Skin of body (tissue), 2 donors: ENCODE results near the gene POC1A. TPM values are rescaled to one million over a fixed set of nuclear protein-coding genes. Genes with fewer than 3 reads are reported as not detected.
"Not testable (repeated sequence)": the region's sequence is repeated elsewhere in the genome, so short reads cannot be mapped to it uniquely, and the experiment has no call there.

Source experiments
- DNase-seq: peaks from one replicate; lab custom pipeline; 2025; lab: John Stamatoyannopoulos, UW
- total RNA-seq: library from RNA; depleted of rRNA; stranded (reverse); fragments of >200 nt; gene quantifications from one replicate; pipeline ENCODE4 v1.2.3, GENCODE V29; 2014

POC1A gene
- total RNA-seq, 1 donor from 2014 or later = 4.6 TPM

DNA sequence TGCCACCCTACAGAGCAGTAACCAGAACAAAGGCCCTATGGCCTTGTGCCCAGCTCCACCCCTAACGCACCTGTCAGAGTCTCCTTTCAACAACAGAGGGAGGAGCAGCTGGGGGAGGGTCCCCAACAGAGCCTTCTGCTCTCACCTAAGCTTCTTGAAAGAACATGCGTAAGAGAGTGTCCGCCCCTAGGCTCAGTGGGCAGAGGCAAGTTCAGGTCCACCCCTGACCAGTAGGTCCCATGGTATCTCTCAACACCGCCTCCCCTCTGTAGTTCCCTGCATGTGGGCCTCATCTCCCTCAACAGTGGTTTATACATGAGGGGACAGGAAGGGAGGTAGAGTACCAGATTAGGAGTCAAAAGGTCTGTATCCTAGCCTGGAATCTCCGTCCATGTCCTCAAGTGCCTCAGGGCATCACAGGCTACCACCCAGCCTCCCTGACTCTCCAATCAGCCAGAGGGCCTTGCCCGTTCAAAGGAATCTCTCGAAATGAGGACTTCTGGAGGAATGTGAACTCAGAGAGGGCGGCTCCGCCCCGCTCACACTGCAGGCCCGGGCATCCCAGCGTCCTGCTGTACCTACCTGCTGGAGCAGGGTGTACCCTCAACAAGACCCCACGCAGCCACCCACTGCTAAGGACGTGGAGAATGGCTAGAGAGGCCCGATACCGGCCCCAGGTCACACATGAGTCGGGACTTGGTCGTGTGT, 680 bp downstream of the POC1A start:
- DNase-seq = no peak

DNA sequence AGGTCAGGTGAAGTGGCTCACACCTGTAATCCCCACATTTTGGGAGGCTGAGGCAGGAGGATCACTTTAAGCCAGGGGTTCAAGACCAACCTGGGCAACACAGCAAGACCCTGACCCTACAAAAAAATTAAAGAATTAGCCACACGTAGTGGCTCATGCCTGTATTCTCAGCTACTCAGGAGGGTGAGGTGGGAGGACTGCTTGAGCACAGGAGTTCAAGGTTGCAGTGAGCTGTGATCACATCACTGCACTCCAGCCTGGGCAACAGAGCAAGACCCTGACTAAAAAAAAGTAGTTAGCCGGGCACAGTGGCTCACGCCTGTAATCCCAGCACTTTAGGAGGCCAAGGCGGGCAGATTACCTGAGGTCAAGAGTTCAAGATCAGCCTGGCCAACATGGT, 2.2 kb downstream of the POC1A start:
- not testable (repeated sequence) for DNase-seq

DNA sequence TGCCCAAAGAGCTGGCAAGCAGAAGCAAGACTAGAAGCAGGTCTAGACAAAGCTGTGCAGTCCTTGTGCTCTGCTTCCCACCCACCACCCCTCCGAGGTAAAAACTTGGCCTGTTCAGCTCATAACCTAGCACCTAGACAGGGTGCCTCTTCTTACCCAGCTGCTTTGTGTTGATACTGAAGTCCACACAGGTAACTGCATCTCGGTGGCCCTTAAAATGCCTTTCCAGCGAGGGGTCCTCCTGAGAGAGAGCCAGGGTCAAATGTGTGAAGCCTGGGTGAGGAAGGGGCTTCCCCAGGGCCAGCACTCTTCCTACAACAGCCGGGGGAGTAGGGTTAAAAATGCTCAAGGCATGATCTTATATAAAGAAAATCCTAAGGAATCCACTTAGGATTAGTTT, 3.4 kb downstream of the POC1A start:
- DNase-seq = no peak

DNA sequence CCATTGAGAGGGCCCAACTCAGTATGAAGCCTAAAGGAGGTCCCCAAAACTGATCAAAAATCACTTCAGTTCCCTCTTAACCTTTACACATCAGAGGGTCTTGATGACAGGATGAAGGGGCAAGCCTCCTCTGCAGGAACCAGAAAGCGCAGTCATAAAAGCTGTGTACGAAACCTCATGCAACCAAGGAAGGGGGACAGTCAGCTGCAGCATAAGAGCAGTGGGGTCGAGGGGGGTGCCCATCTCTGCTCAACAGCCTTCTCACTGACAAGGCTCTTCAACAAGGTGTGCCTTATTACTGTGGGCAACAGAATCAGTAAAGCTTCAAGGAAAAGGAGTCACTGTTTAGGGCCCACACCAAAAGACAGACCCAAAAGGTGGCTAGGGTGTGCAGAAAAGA, 3.9 kb downstream of the POC1A start:
- no peak for DNase-seq

DNA sequence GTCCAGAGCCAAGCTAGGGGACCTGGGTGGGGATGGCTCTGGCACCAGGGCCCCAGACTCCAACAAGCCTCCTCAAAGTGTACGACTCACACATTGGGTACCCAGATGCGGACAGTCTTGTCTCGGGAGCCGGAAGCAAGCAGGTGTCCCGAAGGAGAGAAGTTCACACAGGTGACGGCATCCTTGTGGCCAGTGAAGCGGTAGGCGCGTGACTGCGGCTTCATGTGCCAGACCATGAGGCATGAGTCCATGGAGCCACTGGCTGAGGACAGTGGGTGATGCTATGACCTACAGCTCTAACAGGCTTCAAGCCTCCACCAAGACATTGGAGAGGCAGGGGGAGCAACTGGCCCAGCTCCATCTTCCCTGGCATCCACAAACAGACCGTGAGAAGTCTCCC, 4.5 kb downstream of the POC1A start:
- no peak for DNase-seq

DNA sequence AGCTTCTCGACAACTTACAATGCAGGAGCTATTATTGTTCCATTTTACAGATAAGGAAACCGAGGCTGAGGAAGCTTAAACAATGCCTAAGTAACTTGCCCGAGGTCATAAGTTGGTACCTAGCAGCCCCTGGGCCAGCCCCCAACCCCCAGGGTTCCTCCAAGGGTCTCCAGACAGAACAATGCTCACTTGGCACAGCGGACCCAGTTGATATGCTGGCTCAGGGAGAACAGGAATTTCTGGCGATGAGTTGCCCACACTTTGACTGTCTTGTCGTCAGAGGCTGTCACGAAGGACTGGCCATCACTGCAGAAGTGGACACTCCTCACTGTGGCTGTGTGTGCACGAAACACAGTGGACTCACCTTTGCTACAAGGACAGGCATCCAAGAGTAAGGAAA, 5.2 kb downstream of the POC1A start:
- no peak for DNase-seq

DNA sequence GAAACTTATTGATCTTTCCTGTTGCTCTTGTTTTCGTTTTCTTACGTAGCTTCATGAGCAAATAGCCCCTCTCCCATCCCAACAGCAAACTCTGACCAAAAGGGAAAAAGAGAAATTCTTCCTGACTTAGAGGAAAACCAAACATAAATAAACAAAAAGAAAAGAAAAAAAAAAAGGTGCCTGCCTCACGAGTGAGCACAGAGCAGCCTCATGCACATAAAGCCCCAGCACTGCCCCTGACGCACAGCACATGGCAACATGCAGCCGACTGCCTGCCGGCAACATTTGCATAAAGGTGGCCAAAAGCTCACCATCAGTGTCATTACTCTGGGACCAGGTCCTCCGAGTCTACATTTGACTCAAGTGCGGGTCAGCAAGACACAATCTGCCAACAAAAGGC, 6.4 kb downstream of the POC1A start:
- DNase-seq = no peak

DNA sequence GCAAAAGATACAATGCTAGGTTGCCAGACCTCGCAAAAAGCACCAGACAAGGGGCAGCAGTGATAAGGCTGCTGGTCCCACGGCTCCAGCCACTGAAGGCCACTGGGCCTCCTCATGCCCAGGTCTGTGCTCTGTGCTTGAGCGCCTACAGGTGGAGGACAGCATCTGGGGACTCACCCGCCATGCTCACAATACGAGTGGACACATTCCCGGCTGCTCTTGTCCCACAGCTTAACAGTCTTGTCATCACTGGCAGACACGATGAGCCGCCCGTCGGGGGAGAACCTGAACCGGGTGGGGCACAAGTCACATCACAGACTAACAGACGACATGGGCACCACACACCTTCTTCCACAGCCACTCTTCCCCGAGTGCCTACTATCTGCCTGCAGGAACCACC, 7.4 kb downstream of the POC1A start:
- DNase-seq = no peak

DNA sequence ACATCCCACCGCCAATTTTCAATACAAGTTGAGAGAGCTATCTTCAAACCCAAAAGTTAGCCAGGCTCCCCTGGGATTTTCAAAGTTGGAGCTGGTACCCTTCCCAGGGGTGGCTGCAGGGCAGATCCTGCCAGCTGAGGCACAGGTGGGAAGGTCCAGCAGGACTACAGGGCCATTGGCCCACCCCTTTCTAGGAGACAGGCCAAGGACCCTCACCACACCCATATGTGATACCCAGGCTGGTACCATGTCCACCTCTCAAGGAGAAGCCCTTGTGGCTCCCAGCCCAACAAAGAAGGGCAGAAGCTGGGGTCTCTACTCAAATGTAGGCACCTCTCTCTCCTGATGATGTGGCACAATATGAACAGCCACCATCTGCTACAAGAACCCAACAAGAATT, 8.0 kb downstream of the POC1A start:
- no peak for DNase-seq

DNA sequence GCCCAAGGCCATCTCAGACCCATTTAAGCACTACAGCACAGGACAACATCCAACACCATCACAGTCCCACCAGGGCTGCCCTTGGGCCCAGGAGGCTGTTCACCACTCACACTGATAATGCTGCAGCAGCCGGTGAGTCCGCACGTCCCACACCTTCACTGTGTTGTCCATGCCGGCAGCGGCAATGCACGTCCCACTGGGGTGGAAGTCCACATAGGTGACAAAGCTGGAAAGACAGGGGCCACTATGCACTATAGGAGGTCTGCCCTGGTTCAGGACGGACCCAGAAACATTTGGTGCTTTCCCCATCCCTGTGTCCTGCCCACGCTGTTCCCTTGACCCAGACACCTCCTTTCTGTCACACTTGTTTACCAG, 8.5 kb downstream of the POC1A start:
- DNase-seq = no peak

DNA sequence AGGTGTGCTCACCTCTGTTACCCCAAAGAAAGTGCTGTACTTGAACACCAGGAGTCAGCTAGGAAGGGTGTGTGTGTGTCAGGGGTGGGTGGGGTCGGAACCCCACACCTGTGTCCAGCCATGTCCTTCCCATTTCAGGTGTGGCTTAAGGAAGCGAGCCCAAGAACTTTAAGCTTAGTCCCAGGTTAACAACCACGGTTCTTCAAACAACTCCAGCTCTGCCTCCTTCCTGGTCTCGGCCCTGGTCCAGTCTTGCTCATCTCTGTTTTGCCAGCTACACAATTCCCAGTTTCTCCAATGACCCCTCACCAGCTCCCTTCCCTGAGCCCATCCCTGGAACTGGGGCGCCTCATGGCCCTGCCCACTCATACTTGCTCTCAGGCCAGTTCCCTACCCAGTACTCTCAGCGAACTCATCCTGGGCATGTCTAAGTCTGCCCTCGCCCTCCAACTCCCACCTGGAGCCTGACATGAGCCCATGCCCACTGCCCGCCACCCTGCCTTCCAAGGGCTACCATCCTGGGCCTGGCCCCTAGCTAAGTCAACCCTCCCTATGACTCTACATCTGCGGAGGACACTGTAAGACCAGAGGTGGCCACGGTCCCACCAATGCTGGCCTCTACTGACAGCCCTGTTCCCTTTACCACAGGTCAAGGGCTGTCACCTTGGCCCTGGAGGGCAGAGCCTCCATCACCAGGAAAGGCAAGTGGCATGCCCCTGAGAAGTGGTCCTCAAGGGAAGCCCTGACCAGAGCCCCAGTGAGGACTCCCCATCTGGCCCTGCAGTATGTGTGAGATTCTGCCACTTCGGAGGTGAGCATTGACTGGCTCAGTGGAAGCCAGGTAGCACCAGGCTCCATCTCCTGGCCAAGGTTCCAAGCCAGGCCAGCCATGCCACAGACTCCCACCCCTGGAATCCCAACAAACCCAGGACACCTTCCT, 9.2 kb downstream of the POC1A start:
- DNase-seq = no peak

DNA sequence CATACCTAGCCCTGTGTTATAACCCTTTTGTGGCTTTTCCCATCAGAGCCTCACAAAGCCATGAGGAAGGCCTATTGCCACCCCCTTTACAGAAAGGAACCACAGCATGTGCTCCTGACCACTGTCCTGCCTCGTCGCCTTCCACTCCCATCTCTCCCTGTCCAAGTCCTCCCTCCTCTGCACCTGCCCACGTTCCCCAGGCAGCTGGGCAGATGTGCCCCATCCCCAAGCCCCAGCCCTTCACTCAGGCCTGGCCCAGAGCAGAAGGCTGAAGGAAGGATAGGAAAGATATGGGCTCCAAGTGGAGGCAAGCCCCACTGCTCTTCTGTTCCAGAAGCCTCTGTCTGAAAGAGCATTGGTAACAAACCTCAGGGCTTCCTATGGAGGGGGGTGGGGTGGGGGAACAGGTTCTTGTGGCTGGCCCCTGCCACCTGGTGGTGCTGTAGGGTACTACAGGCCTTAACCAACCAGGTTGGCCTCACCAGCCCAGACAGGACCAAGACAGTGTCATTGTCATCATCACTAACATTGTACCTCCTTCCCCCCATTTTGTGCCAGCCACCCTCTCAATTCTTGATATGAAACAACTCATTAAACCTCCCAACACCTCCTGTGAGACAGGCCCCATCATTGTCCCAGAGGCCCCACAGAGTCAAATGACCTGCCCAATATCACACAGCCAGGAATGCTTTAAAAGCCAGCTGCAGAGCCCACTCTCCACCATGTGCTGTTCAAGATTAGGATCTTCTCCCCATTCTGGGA, 10.0 kb downstream of the POC1A start:
- peak; percentile 49 for DNase-seq

DNA sequence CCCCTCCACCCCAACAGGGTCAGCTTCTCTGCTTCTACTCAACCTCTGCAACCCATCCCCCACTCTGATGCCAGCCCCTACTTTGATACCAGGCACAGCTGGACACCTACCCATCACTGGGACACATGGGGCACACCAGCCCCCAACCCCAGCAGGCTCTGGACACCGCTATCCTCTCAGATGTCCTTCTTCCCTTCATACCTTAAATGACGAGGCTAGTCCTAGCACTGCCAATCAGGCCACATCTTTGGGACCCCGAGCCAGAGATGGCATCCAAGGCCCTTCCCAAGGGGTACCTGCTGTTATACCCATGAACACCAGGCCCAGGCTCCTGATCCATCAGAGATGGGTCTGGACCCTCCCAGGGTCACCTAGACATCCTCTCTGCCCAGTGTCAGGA, 10.6 kb downstream of the POC1A start:
- DNase-seq = no peak

DNA sequence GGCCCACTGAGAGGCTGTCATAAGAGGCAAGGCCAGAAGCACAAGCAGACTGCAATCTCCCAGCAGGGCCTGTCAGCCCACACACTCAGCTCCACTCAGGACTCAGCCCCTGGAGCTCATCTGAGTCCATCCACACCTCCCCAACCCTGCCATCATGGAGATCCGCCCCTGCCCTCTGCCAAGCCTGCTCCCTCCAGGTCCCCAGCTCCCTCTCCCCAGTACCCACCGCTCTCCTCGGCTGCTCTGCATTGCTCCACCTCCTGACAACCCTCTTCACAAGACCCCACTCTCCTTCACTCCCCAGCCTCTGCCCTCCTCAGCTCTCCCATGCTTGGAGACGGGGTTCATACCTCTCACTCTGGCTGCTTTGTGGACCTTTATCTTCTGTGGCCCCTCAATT, 11.1 kb downstream of the POC1A start:
- DNase-seq = no peak

DNA sequence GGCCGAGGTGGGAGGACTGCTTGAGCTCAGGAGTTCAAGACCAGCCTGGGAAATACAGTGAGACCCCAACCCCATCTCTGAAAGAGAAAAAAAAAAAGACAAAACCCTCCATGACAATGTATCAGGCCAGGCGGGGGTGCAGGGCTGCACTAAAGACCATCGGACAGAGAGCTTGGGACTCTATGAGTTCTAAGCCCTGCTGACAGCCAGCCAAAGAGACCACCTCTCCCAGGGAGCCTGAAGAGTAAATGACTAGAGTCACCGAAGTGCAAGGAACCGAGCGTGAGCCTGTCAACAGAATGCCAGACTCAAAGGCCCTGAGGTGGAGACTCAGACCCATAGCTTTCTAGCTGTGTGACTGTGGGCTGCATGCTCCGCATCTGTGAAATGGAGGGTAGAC, 12.5 kb downstream of the POC1A start:
- no peak for DNase-seq

DNA sequence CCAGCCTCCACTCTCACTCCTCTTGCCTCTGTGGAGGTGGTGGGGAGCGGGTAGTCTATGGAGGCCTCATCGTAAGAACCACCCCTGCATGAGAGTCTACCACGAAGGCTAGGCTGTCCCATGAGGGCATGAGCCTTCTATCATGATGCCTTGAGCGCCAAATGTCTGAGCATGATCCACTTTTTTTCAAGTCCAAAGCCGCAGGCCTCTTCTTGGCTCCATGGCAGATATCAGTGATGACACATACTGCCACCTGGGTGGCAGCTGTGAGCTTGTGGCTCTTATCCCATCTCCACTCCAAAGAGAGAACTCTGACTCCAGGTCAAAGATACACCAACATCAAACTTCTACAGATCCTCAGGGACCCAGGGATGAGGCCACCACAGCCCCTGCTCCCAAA, 13.5 kb downstream of the POC1A start:
- DNase-seq = no peak

DNA sequence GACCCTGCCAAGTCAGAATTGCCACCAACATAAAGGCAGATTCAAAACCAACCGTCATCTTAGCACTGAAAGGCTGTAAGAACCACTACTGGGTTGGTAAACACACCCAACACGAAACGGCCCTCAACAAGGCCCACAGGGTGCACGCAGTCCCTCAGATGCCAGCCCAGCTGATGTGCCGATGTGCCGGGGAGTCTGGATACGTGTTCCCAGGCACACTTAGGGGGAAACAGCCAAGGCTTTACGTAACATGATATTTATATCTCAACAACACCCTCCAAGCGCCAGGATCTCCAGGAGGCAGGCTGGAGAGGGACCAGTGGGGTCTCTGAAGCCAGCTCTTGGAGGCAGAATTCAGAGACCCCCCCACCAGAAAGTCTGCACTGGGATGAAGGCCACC, 14.2 kb downstream of the POC1A start:
- DNase-seq = no peak

DNA sequence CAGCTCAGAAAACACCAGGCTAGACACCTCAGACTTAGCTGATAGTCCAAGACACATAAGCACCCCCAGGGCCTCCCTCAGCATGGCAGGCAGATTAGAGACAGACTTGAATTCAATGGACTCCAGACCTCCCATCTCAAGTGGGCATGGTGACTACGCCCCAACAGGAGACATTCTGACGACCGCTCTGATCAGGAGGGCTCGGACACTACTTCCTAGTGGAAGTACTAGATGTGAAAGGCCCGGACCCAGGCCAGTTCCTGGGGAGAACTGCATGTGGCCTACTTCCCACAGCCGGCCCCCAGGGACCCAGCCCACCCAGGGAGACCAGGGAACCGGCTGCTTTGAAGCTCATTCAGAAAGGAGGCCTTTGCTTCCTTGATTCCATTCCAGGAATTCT, 16.9 kb downstream of the POC1A start:
- DNase-seq = no peak

DNA sequence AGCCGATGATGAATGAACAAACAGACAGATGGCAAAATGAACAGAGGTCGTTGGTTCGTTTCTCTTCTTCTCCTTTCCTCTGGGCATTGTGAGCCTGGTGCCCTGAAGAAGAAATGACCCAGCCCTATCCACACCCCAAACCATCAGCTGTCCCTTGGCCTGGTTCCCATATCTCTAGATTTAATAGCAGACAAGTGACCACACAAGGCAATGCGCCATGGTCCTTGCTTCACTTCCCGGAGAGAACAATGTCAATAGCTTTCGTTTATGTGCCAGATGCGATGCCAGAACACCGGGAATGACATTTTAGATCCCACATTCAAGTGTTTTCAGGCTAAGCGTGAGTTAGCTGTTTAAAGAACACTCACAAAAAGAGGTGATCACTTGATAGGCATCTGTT, 17.7 kb downstream of the POC1A start:
- DNase-seq = no peak

DNA sequence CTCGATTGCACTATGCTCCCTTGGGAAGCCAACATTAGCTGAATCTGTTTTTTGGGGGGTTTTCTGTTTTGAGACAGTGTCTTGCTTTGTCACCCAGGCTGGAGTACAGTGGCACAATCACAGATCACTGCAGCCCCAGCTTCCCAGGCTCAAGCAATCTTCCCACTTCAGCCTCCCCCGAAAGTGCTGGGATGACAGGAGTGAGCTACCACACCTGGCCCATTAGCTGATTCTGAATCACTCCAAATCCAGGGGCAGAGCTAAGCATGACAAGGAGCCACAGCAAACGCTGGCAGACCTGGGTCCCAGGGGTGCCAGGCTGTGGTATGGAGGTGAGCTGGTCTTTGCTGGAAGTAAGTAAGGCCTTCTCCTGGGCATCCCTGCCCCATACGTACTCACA, 18.9 kb downstream of the POC1A start:
- DNase-seq = no peak

DNA sequence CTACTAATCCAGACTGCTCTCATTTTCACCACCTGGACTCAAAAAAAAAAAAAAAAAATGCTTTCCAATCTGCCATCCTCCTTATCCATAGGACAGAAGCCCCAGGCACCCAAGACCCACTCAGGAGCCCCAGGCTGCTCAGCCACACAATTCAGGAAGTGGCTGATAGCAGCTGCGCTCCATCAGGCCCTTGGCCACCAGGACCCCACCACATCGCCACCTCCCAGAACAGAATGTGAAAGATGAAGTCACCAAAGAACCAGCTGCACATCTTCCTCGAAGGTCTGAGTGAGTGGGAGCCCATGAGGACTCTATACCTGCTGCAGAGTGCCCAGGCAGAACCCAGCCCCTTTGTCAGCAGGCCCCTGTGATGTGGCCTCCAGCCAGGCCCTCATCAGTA, 19.5 kb downstream of the POC1A start:
- no peak for DNase-seq

DNA sequence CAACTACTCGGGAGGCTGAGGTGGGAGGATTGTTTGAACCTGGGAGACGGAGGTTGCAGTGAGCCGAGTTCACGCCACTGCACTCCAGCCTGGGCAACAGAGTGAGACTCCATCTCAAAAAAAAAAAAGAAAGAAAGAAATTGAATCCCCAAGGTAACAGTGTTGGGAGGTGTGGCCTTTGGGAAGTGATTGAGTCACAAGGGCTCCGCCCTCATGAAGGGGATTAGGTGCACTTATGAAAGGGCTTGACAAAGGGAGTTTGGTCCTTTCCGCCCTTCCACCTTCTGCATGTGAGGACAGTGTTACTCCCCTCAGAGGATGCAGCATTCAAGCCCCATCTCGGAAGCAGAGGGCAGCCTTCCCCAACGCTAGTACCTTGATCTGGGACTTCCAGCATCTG, 21.3 kb downstream of the POC1A start:
- no peak for DNase-seq
